ENCODE data around the gene DUXB.

DUXB gene

GRCh38 chr16:75701361-75701760, at the start of gene DUXB:
DUXB (minus strand) TSS chr16:75701461; CDS start chr16:75701418, 43 bp downstream.
- DNase-seq (ENCODE audit: low read depth in 2 of 2), result no peak

DNA sequence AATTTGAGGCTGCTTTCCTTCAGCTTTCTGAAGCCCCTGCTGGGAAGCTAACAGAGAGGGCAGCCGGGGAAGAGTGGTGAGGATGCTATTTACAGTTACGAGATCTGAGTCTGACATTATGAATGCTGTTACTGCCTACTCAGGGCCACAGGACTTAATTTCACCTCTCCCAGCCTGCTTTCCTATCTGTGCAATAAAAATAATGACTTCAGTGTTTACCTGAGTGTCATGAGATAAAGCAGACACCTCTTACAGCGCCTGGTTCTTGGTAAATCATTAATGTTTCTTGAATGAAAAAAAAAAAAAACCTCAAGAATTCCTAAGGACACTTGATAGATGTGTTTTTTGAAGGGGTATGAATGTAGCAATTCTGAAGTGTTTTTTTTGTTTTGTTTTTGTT, 49.3 kb upstream of the DUXB start:
- DNase-seq (ENCODE audit: low read depth in 2 of 2), result no peak

- DNase-seq (ENCODE audit: low read depth in 2 of 2), result no peak
These were observed 45.1 kb upstream of the DUXB start for GRCh38 chr16:75746359-75746758.

- no peak for DNase-seq (ENCODE audit: low read depth in 2 of 2)
These were observed 44.6 kb upstream of the DUXB start for GRCh38 chr16:75745823-75746222.

DNA sequence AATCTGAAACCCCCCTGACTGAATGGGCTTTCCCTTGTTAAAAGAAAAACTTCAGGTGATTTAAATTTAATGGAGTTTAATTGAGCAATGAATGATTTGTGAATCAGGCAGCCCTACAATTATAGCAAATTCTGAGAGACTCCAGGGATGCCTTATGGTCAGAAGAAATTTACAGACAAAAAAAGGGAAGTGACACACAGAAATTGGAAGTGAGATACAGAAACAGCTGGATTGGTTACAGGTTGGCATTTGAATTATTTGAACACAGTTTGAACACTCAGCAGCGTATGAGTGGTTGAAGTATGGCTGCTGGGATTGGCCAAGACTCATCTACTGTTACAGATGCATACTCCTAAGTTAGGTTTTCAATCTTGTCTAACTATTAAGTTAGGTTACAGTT, 44.0 kb upstream of the DUXB start:
- no peak for DNase-seq (ENCODE audit: low read depth in 2 of 2)

- DNase-seq (ENCODE audit: low read depth in 2 of 2), result no peak
These were observed 41.3 kb upstream of the DUXB start for GRCh38 chr16:75742424-75743047.

DNA sequence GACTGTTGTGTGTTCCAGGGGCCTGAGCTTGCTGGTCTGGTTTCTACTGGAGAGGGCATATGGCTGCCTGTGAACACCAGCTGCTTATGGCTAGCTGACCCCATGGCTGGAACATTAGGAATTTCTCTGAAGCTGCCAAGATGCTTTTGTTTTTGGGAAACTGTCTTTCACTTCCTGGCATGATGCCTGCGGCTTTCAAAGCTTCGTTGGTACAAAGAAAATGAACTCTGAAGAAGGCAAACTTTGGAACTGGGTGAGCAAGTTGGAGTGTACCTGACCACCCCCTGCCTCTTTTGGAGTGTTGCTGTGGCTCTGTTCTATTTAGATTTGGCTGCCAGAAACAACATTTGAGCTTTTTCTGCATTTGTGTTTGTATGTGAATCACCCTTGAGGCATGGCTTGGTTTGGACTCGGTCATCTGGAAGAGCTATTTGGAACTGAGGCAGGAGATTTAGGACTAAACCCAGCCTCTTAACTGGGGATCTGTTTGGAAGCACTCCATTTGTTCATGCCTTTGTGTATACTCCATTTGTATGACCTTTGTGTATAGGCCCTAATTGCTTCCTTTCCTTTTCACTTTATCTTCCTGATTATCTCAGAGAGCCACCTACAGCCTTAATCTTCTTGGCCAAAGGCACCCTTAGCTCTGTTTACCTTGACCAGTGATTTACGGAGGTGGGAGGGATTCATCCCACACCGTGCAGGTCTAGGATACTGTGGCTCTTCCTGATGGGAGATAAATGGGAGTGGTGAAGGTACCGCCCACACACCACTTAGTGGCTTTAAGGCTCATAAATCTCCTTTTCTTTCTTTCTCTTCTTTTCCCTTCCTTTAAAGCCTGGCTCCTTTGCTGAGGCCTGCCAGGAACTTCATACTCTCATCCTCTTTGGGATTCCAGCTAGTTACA, 32.3 kb upstream of the DUXB start:
- DNase-seq (ENCODE audit: low read depth in 2 of 2), result no peak

GRCh38 chr16:75732871-75733270, 31.6 kb upstream of the DUXB start:
- no peak for DNase-seq (ENCODE audit: low read depth in 2 of 2)

DNA sequence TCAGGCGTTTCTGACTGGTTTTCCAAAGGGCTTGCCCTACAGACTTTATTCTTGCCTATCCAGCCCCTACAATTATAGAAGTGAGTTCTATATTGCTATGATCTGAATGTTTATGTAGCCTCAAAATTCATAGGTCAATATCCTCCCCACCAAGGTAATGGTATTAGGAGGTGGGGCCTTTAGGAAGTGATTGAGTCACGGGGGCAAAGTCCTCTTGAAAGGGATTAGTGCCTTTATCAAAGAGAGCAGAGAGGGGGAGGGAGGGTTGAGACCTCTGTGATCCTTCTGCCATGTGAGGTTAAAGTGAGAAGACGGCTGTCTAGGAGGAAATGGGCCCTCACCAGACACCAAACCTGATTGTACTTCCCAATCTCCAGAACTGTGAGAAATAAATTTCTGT, 26.0 kb upstream of the DUXB start:
- no peak for DNase-seq (ENCODE audit: low read depth in 2 of 2)

DNA sequence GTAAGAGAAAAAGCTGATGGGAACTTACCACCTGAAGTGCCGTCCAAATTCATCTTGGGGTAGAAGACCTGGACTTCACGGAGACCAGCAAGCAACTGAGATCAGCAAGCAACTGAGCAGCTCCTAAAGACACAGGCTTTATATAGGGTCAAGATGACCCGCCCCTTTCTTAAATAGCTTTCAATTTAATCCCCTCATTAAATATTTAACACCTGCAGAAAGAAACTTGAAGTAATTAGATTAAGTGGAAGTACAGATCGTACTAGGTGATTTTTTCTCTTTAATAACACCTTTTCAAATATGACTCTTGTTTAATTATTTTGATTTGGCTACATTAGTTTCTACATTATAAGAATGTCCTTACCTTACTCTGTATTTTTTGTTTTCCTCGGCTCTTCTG, 25.1 kb upstream of the DUXB start, which contains the start of gene CPHXL:
Gene CPHXL, minus strand, starts transcription at position 101 of the 400 bp plus-strand sequence. Its CDS starts 48 bp downstream, at position 53.
- DNase-seq (ENCODE audit: low read depth in 2 of 2), result no peak

- no peak for DNase-seq (ENCODE audit: low read depth in 2 of 2)
These were observed 17.2 kb upstream of the DUXB start for GRCh38 chr16:75718452-75718851.

- no peak for DNase-seq (ENCODE audit: low read depth in 2 of 2)
These were observed 13.4 kb upstream of the DUXB start for GRCh38 chr16:75714661-75715060.

- DNase-seq (ENCODE audit: low read depth in 2 of 2), result no peak
These were observed 9.1 kb upstream of the DUXB start for GRCh38 chr16:75710344-75710743.

- DNase-seq (ENCODE audit: low read depth in 2 of 2), result no peak
These were observed 2.0 kb upstream of the DUXB start for GRCh38 chr16:75703306-75703705.

- DNase-seq (ENCODE audit: low read depth in 2 of 2), result no peak
These were observed 981 bp upstream of the DUXB start for GRCh38 chr16:75702242-75702641.

DNA sequence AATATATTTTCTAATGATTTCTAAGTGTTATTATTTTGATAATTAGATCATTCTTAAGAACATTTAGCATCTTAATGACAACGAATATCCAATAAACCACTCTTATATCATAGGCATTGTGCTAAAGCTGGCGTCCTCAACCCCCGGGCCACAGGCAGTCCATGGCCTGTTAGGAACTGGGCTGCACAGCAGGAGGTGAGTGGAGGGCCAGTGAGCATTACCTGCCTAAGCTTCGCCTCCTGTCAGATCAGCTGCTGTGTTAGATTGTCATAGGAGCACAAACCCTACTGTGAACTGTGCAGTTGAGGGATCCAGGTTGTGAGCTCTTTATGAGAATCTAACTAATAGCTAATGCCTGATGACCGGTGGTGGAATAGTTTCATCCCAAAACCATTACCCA, 3.7 kb downstream of the DUXB start:
- DNase-seq (ENCODE audit: low read depth in 2 of 2), result no peak

- DNase-seq (ENCODE audit: low read depth in 2 of 2), result no peak
These were observed 5.6 kb downstream of the DUXB start for GRCh38 chr16:75695708-75696107.

DNA sequence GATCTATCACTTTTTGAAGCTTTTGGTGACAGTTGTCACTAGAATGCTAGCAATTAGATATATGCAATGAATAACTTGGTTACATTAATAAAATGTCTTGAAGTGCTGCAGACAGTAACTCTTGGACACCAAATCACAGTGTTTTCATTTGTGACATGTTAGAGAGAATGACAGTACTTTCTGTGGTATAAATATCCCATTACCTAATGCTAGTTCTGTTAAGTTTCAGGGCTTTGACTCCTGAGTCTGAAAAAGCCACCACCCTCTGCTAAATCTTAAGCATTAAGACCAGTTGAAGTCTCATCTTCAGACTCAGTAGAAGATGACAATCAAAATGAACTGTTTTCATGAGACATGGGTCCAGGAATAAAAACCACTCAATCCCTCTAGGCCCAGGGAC, 13.9 kb downstream of the DUXB start:
- no peak for DNase-seq (ENCODE audit: low read depth in 2 of 2)

DNA sequence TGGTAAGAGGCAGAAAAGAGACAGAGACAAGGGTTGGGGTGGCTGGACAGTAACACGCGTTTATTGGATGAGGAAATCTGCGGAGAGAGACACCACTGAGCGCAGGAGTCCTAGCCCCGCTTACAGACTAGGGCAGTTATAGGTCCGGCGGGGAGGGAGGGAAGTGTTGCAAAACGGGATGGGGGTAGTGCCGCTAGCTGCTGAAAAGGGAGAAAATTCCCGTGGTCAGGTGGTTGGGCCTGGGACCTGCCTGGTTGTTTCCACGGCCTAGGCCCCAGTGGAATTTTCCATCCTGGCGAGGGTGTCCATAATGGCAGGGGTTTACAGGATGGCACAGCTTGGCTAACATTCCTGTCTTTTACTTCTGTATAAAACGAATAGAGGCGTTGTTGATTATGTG, 19.0 kb downstream of the DUXB start:
- DNase-seq (ENCODE audit: low read depth in 2 of 2), result no peak

GRCh38 chr16:75679366-75679765, 21.9 kb downstream of the DUXB start:
- no peak for DNase-seq (ENCODE audit: low read depth in 2 of 2)

DNA sequence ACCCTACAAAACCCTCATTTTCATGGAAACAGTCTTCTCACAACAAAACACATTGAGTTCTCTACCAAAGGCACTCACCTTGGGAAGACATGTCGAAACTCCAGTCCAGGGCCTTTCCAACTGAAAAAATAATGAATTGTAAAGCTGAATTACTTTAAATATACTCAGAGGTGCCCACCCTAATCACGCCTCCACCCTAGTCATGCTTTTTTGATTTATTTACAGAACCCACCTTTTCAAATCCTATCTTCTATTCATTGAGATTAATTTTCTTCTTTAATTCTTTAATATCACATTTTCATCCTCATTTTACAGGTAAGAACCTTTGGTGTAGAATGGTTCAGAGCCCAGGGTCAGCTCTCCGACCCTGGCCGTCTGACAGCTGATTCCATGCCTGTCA, 24.4 kb downstream of the DUXB start, which contains the start of gene CPHXL2:
Gene CPHXL2, minus strand, starts transcription at position 101 of the 400 bp plus-strand sequence. Its CDS starts 10 bp downstream, at position 91.
- DNase-seq (ENCODE audit: low read depth in 2 of 2), result no peak

GRCh38 chr16:75667503-75667902, 33.8 kb downstream of the DUXB start:
- no peak for DNase-seq (ENCODE audit: low read depth in 2 of 2)

GRCh38 chr16:75660726-75661302, 40.4 kb downstream of the DUXB start:
- no peak for DNase-seq (ENCODE audit: low read depth in 2 of 2)
